Measurements from ENCODE around the gene LPP. TPM values are rescaled to one million over a fixed set of nuclear protein-coding genes. Genes with fewer than 3 reads are reported as not detected.
A peak's percentile ranks its signal among the peaks of the same experiment; 100 is the strongest.
"Not testable (repeated sequence)": the region's sequence is repeated elsewhere in the genome, so short reads cannot be mapped to it uniquely, and the experiment has no call there.

The LPP gene
- total RNA-seq, 1 donor from 2014 or later, result 109 TPM

- DNase-seq; intact Hi-C loops (cut with micrococcal nuclease); ATAC-seq: not testable (repeated sequence)
These were observed 482.3 kb downstream of the LPP start for GRCh38 chr3:188636292-188636691.

DNA sequence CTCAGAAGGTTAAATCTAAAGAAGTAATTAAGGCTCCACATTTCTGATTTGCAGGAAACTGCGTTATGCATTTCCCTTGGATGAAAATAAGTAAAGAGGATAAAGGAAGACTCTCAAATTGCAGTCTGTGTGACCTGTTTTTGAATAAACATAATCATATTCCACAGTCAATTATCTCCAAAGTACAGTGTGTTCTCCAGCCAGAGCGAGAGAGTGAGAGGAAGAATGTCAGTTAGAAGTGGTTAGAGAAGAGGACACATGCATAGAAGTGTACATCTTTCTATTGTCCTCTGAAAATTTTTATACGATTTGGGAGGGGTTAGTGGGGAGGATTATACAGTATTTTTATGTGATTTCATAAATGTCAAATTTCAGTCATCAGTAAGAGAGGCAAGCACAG is 487.1 kb downstream of the LPP start:
- intact Hi-C loops (cut with micrococcal nuclease), result no loop called here
- ATAC-seq (peak; percentile 85), DNase-seq (no peak)

- DNase-seq (no peak), ATAC-seq (no peak)
- intact Hi-C loops (cut with micrococcal nuclease), result no loop called here
These were observed 489.8 kb downstream of the LPP start for GRCh38 chr3:188643736-188644135.

DNA sequence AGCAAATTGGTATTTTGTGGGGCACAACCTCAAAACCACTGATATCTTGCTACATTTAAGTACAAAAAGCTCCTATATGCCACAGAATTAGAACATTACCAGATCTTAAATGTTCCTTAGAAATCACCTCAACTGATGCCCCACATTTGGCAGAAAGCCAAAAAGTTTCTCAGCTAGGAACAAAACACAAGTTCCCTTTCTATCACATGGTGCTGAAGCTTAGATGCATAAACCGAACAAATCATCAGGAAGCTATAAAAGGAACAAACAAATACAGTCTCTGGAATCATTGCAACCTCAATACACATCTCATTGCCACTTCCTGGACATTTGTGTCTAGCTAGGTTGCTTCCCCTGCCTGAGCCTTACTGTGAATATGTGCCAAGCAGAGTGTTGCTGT is 492.6 kb downstream of the LPP start:
- peak; percentile 66 for ATAC-seq
- intact Hi-C loops (cut with micrococcal nuclease), result no loop called here
- DNase-seq, result no peak

DNA sequence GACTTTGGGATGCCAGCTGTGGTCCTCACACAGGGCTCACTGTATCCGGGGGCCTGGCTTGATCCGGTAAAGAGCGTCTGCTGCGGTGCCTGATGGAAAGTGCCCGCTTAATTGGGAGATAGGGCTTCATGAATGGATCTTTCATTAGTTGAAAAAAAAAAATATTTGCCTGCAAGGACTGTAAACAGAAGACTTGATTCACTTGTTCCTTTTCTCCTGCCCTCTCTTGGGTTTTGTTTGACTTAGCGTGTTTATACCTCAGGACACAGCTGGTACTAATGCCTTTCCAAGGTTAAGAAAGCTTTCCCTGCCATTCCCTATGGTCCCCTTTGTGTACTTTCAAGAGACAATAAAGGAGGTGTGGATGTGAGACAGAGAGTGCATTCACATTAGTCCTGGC is 493.3 kb downstream of the LPP start:
- ATAC-seq (no peak), DNase-seq (no peak)
- intact Hi-C loops (cut with micrococcal nuclease), result no loop called here

- no peak for ATAC-seq
- no peak for DNase-seq
- intact Hi-C loops (cut with micrococcal nuclease), result no loop called here
These were observed 495.6 kb downstream of the LPP start for GRCh38 chr3:188649521-188649920.

- no peak for DNase-seq
- intact Hi-C loops (cut with micrococcal nuclease), result no loop called here
- no peak for ATAC-seq
These were observed 502.4 kb downstream of the LPP start for GRCh38 chr3:188656196-188656982.

- intact Hi-C loops (cut with micrococcal nuclease), result no loop called here
- no peak for ATAC-seq
- no peak for DNase-seq
These were observed 504.6 kb downstream of the LPP start for GRCh38 chr3:188658606-188659005.

- peak; percentile 45 for ATAC-seq
- intact Hi-C loops (cut with micrococcal nuclease), result no loop called here
- DNase-seq, result no peak
These were observed 505.6 kb downstream of the LPP start for GRCh38 chr3:188659449-188660090.

GRCh38 chr3:188660415-188660814 is 506.5 kb downstream of the LPP start:
- no peak for ATAC-seq
- intact Hi-C loops (cut with micrococcal nuclease), result no loop called here
- no peak for DNase-seq

DNA sequence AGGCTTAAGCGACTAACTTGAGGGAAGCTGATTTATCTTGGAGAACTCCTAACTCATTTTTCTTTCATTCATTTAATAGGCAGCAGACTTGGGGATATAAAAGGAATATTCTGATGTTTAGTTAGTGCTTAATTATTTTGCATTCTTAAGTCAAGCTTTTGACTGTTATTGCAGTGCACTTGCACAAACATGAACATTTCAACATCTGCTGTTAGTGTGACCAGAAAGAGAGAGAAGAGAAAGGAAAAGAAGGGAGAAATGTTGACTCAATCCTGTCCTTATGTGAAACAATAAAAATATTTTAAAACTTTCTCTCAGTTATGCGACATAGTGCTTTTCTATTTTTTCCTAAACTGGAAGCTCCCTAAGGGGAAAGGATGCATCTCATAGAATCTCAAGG is 507.8 kb downstream of the LPP start:
- DNase-seq (no peak), ATAC-seq (no peak)
- intact Hi-C loops (cut with micrococcal nuclease), result no loop called here

GRCh38 chr3:188662214-188662613 is 508.3 kb downstream of the LPP start:
- DNase-seq, result no peak
- intact Hi-C loops (cut with micrococcal nuclease), result no loop called here
- no peak for ATAC-seq

GRCh38 chr3:188662795-188663194 is 508.8 kb downstream of the LPP start:
- ATAC-seq (no peak), DNase-seq (no peak)
- intact Hi-C loops (cut with micrococcal nuclease), result no loop called here

DNA sequence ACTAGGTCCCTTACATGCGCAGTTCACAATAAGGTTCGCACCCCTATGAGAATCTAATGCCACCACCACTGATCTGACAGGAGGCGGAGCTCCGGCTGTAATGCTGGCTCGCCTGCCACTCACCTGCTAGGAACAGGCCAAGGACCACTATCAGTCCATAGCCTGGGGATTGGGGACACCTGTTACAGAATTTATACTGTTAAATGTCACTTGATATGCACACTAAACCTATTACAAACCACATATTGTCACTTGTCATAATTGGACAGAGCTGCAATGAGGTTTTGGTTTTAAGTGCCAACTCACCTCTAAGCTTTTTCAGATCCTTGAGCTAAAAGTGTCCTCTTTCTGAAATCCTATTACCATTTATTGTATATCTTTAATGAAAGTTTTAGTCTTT is 509.9 kb downstream of the LPP start:
- DNase-seq (no peak), ATAC-seq (peak; percentile 38)
- intact Hi-C loops (cut with micrococcal nuclease), result no loop called here

- intact Hi-C loops (cut with micrococcal nuclease), result no loop called here
- ATAC-seq (peak; percentile 49), DNase-seq (no peak)
These were observed 510.8 kb downstream of the LPP start for GRCh38 chr3:188664795-188665194.

DNA sequence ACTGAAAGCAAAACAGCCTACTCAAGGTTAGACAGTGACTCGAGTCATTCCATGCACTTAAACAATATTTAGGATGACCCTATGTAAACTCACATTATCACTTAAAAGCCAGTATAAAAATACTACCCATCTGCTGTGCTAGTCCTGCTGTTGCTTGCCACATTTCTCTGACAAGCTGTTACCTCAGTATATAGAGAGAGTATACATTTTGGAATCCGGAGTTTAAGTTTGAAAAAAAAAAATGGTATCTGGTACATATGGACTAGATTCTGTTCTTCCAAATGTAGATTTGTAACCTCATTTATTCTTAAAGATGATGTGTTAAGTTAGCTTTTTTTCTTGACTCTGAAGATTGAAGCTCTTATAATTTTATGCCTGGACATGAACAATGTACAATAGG is 514.0 kb downstream of the LPP start:
- intact Hi-C loops (cut with micrococcal nuclease), result no loop called here
- ATAC-seq, result no peak
- DNase-seq, result no peak

- DNase-seq (no peak), ATAC-seq (no peak)
- intact Hi-C loops (cut with micrococcal nuclease), result no loop called here
These were observed 516.5 kb downstream of the LPP start for GRCh38 chr3:188670446-188670845.

GRCh38 chr3:188671971-188672370 is 518.0 kb downstream of the LPP start:
- intact Hi-C loops (cut with micrococcal nuclease), result no loop called here

DNA sequence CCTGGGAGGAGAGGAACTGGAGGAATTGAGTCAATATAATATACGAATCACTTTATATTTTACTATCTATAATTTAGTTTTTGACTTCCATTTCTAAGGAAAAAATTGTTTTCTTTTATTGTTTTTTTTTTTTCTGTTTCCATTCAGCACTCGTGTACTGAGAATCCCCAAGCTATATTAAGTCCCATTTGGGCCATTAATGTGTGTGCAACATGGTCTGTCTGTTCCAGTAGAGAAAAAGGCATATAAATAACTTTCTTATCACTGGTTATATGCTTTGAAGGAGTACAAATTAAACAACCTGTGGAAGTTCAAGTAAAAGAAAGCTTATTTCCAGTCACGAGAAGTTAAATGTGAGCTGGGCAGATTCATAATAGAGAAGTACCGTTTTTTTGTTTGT is 518.9 kb downstream of the LPP start:
- ATAC-seq, result peak; percentile 74
- intact Hi-C loops (cut with micrococcal nuclease), result no loop called here
- DNase-seq, result no peak

More at GRCh38 chr3:188671971-188672370, 518.0 kb downstream of the LPP start:
- DNase-seq (no peak), ATAC-seq (no peak)

GRCh38 chr3:188673646-188674186 is 519.8 kb downstream of the LPP start:
- peak; percentile 36 for ATAC-seq
- no peak for DNase-seq
- intact Hi-C loops (cut with micrococcal nuclease), result no loop called here

GRCh38 chr3:188674595-188674994 is 520.6 kb downstream of the LPP start:
- ATAC-seq, result no peak
- intact Hi-C loops (cut with micrococcal nuclease), result no loop called here
- DNase-seq, result no peak

All from left ventricle myocardium superior (tissue), 1 donor.